Esophagus squamous epithelium (tissue), 4 donors: ENCODE results near the gene PDZRN3.

Experiments used
- CTCF ChIP-seq, 6 experiments: fragments of 450-650 bp in 4 of 6; fragments of 200-600 bp in 2 of 6; sonication (generic) in 2 of 6; IDR thresholded peaks; one replicate each; pipeline ENCODE4 v1.5.1; 2016 to 2019; ENCODE audit warnings: antibody characterized with exemption in 6 of 6, mild to moderate bottlenecking in 4 of 6, moderate library complexity in 4 of 6
- POLR2A ChIP-seq, 4 donors: fragments of 450-650 bp; IDR thresholded peaks; one replicate each; pipeline ENCODE4 v1.6.1; 2017; ENCODE audit warnings: antibody characterized with exemption in 4 of 4, mild to moderate bottlenecking in 4 of 4, moderate library complexity in 3 of 4

- no peak for TF ChIP-seq POLR2A (IDR thresholded peaks at IDR 0.05)
- TF ChIP-seq CTCF (IDR thresholded peaks at IDR 0.05) = peak; percentile 17 to 82 (median 76)
These were observed 121.8 kb downstream of the PDZRN3 start for GRCh38 chr3:73502609-73503583.
